Erythroblast (primary cell): ENCODE results near the gene CEP41.

ENCODE experiments used
- GATA1 ChIP-seq: IDR thresholded peaks from 2 replicates; pipeline ENCODE4 v1.6.1; 2011; ENCODE audit warnings: low read depth, mild to moderate bottlenecking, control low read depth, low read length, moderate library complexity
- POLR2A ChIP-seq: IDR thresholded peaks from 2 replicates; pipeline ENCODE4 v1.6.1; 2011; ENCODE audit warnings: mild to moderate bottlenecking, low read length

- TF ChIP-seq POLR2A (no peak), GATA1 (no peak)
Measured at GRCh38 chr7:130395421-130395820, 45.4 kb downstream of the CEP41 start.
